Uterus (tissue), 4 donors: Measurements from ENCODE around the gene TBXAS1. TPM values are rescaled to one million over a fixed set of nuclear protein-coding genes. Genes with fewer than 3 reads are reported as not detected.

Experiments used
- DNase-seq, 2 donors: peaks; one replicate each; pipeline ENCODE4 v3.0.0-alpha.2; 2019 to 2020
- H3K27ac ChIP-seq, 2 donors: fragments of 200-600 bp; sonication (generic); 1 replicate in 1 of 2; 2 replicates in 1 of 2; pipeline ENCODE4 v1.5.1; 2016 to 2018
- H3K27me3 ChIP-seq, 2 donors: fragments of 200-600 bp; sonication (generic); one replicate each; pipeline ENCODE4 v1.5.1; 2018 to 2019; ENCODE audit warnings: control low read depth in 1 of 2
- H3K36me3 ChIP-seq, 2 donors: fragments of 200-600 bp; sonication (generic); one replicate each; pipeline ENCODE4 v1.5.1; 2019; ENCODE audit warnings: control low read depth in 1 of 2
- H3K4me1 ChIP-seq, 2 donors: fragments of 200-600 bp; sonication (generic); one replicate each; pipeline ENCODE4 v1.5.1; 2018 to 2019; ENCODE audit warnings: control low read depth in 1 of 2
- H3K4me3 ChIP-seq, 2 donors: fragments of 200-600 bp; sonication (generic); 1 replicate in 1 of 2; 2 replicates in 1 of 2; pipeline ENCODE4 v1.5.1; 2018 to 2019; ENCODE audit warnings: mild to moderate bottlenecking in 1 of 2
- H3K9me3 ChIP-seq, 2 donors: fragments of 200-600 bp; sonication (generic); one replicate each; pipeline ENCODE4 v1.5.1; 2019; ENCODE audit warnings: control low read depth in 1 of 2
- CTCF ChIP-seq, 4 experiments: fragments of 200-600 bp in 2 of 4; fragments of 450-650 bp in 2 of 4; sonication (generic) in 2 of 4; IDR thresholded peaks; one replicate each; pipeline ENCODE4 v1.5.1; 2016 to 2019; ENCODE audit warnings: antibody characterized with exemption in 4 of 4, mild to moderate bottlenecking in 2 of 4, moderate library complexity in 1 of 4
- POLR2A ChIP-seq, 2 donors: fragments of 450-650 bp; IDR thresholded peaks; one replicate each; pipeline ENCODE4 v1.6.1; 2016; ENCODE audit warnings: antibody characterized with exemption in 2 of 2, mild to moderate bottlenecking in 1 of 2, moderate library complexity in 1 of 2
- intact Hi-C: fragments of 100-400 bp; cut with DNase I; formaldehyde crosslinking; loops from one replicate; pipeline ENCODE4 v1.15.1; 2023; ENCODE audit warnings: low total_unique reads
- total RNA-seq, 4 donors: library from RNA; depleted of rRNA in 3 of 4; stranded (reverse); fragments of >200 nt in 3 of 4; gene quantifications; one replicate each; pipeline versions ENCODE4 v1.1.0 to v1.2.4, GENCODE V29; 2014 to 2023
- donor health status: DM: yes; HTN: yes; CAD: no.

TBXAS1 gene
- total RNA-seq, 4 donors from 2014 or later: 6.6 to 14.3 (median 11.9) TPM

DNA sequence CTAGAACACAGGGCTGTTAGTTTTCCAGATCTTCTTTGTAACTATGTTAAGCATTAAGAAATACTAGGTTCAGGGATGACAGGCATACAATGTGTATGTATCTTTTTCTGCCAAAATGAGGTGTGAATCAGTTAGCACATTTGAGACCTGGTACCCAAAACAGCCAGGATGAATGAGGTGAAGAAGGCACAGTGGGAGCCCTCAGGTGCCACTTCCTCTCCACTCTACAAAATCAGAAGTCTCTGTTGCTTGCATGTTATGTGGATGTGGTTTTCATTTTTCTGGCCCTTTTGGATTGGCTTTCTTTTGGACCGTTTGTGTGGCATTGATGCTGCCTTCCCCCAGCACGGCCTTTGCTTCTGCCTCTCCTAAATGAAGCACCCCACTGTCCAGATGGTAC, 15.4 kb upstream of the TBXAS1 start:
- no peaks in the 10 kb centered on the region for H3K9me3 ChIP-seq
- no peak overlapping the region for H3K4me3 ChIP-seq
- no peaks in the 10 kb centered on the region for H3K27me3 ChIP-seq
- no peaks in the 10 kb centered on the region for H3K4me1 ChIP-seq
- intact Hi-C loops: no loop called here
- H3K27ac ChIP-seq: no peak overlapping the region
- no peaks in the 10 kb centered on the region for H3K36me3 ChIP-seq
- DNase-seq: no peak
- TF ChIP-seq CTCF (IDR thresholded peaks at IDR 0.05): no peak
- TF ChIP-seq POLR2A (IDR thresholded peaks at IDR 0.05): no peak

DNA sequence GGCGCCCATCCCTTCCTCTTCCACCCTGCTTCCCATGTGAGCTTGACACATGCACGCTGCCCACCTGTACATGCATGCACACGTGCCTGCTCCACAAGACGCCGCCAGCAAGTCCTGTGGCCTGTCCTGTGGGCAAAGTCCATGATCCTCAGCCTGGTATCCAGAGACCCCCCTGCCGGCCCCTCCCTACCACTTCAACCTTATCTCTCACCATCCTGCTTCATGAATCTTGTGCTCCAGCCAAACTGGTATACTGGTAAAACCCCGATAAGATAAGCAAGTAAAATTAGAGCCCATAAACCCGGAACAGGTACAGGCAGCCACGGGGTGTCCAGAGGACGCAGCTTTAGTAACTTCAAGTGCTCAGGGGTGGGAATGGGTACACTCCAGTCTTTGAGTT, 11.8 kb upstream of the TBXAS1 start:
- Histone ChIP-seq H3K27ac (no peak overlapping the region), H3K4me3 (no peak overlapping the region), H3K4me1 (no peaks in the 10 kb centered on the region), H3K9me3 (no peaks in the 10 kb centered on the region), H3K27me3 (no peaks in the 10 kb centered on the region), H3K36me3 (no peaks in the 10 kb centered on the region)
- intact Hi-C loops: no loop called here
- no peak for DNase-seq
- no peak for TF ChIP-seq CTCF (IDR thresholded peaks at IDR 0.05)

- TF ChIP-seq POLR2A (IDR thresholded peaks at IDR 0.05): no peak
- no peak for TF ChIP-seq CTCF (IDR thresholded peaks at IDR 0.05)
- no peak overlapping the region for H3K27ac ChIP-seq
- H3K36me3 ChIP-seq: no peaks in the 10 kb centered on the region
- no peak overlapping the region for H3K4me3 ChIP-seq
- no peaks in the 10 kb centered on the region for H3K4me1 ChIP-seq
- H3K9me3 ChIP-seq: no peaks in the 10 kb centered on the region
- intact Hi-C loops: no loop called here
- no peak for DNase-seq
- no peaks in the 10 kb centered on the region for H3K27me3 ChIP-seq
Measured at GRCh38 chr7:139820089-139820488, 9.0 kb upstream of the TBXAS1 start.

DNA sequence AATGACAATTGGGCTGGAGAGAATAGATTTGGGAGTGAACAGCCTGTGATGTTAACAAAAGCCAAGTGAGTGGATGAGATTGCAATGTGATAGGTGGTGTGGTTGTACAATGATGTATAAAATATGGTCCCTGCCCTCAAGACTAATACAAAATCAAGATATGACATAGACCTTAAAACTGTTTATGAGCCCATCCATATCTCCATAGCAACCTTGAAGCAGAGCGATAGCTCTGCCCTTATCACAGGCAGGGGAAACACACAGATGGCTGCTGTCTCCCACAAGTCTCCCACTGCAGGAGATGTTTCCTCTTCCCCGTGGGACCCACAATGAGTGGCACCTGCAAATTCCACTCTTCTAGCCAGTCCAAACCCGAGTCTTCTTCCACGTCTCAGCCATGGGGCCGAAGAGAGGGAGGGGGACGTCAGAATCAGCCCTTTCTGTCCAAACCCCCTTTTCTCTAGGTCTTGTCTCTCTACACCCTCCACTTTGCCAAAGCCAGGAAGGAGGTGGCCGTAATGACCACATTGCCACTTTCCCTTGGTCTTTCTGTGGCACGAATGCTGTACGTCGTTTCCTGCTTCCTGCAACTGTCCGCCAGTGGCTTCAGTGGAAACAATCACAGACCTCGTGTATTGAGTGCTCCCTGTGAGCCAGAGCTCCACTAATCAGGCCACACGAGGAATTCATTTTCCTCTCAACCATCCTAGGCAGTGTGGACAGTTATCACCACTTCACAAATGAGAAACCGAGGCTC, 7.5 kb upstream of the TBXAS1 start:
- Histone ChIP-seq H3K4me3 (no peak overlapping the region), H3K36me3 (no peaks in the 10 kb centered on the region), H3K4me1 (no peaks in the 10 kb centered on the region), H3K9me3 (no peaks in the 10 kb centered on the region), H3K27ac (no peak overlapping the region), H3K27me3 (no peaks in the 10 kb centered on the region)
- TF ChIP-seq POLR2A (IDR thresholded peaks at IDR 0.05): no peak
- TF ChIP-seq CTCF (IDR thresholded peaks at IDR 0.05): no peak
- DNase-seq: no peak
- intact Hi-C loops: no loop called here

GRCh38 chr7:139822855-139823254, 6.2 kb upstream of the TBXAS1 start:
- Histone ChIP-seq H3K4me1 (no peaks in the 10 kb centered on the region), H3K27me3 (no peaks in the 10 kb centered on the region), H3K27ac (no peak overlapping the region), H3K9me3 (no peaks in the 10 kb centered on the region), H3K36me3 (no peaks in the 10 kb centered on the region), H3K4me3 (no peak overlapping the region)
- intact Hi-C loops: no loop called here
- TF ChIP-seq POLR2A (IDR thresholded peaks at IDR 0.05) (no peak), CTCF (IDR thresholded peaks at IDR 0.05) (no peak)
- no peak for DNase-seq
